ENCODE data around the gene DYNC1LI2.

DYNC1LI2 gene

DNA sequence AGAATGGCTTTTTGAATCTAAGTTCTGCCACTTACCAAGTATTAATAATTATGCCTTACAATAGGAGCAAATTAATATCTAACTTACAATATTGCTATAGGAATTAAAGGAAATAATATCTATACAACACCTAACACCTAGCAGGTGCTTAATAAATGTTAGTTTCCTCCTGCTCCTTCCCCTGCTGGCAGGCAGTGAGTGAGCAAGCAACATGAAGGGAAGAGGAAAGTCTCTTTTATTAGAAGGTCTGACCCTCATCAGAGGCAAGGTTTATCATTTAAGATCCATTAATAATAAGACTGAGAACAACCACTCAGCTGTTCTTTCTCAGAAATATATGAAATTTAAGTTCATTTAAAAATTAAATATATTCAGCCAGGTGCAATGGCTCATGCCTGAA, 6.7 kb upstream of the DYNC1LI2 start:
- no peaks in the 10 kb centered on the region for H3K36me3 ChIP-seq
- no peaks in the 10 kb centered on the region for H4K20me1 ChIP-seq
- H3K27me3 ChIP-seq: peaks cover 0 to 3% (median under 1%) of the 10 kb centered on the region in 11 experiments; a peak in 4 of 22 replicates
- no peak overlapping the region for H3K4me2 ChIP-seq
- H3K4me3 ChIP-seq: no peak overlapping the region
- no peak overlapping the region for H3K27ac ChIP-seq
- no peak for TF ChIP-seq Cebpa-rat (IDR thresholded peaks at IDR 0.05)
- H3K9ac ChIP-seq: no peak overlapping the region
- no peaks in the 10 kb centered on the region for H3K4me1 ChIP-seq
- no peaks in the 10 kb centered on the region for H3K9me3 ChIP-seq (replicated peaks in 1 of 11)

GRCh38 chr16:66754819-66755218, 3.4 kb upstream of the DYNC1LI2 start:
- no peak overlapping the region for H3K4me3 ChIP-seq
- H3K4me1 ChIP-seq: peaks cover 7 to 15% (median 12%) of the 10 kb centered on the region in 10 experiments
- peaks cover 5 to 17% (median 14%) of the 10 kb centered on the region in 11 experiments; a peak in 17 of 22 replicates for H3K27me3 ChIP-seq
- no peak overlapping the region for H3K4me2 ChIP-seq
- peaks cover 8 to 15% (median 12%) of the 10 kb centered on the region in 11 experiments; a peak in 17 of 22 replicates for H4K20me1 ChIP-seq
- TF ChIP-seq Cebpa-rat (IDR thresholded peaks at IDR 0.05): no peak
- no peak overlapping the region for H3K27ac ChIP-seq
- H3K9me3 ChIP-seq (replicated peaks in 1 of 11): no peaks in the 10 kb centered on the region
- H3K9ac ChIP-seq: no peak overlapping the region
- peaks cover 0 to 5% (median 3%) of the 10 kb centered on the region in 11 experiments; a peak in 6 of 22 replicates for H3K36me3 ChIP-seq

DNA sequence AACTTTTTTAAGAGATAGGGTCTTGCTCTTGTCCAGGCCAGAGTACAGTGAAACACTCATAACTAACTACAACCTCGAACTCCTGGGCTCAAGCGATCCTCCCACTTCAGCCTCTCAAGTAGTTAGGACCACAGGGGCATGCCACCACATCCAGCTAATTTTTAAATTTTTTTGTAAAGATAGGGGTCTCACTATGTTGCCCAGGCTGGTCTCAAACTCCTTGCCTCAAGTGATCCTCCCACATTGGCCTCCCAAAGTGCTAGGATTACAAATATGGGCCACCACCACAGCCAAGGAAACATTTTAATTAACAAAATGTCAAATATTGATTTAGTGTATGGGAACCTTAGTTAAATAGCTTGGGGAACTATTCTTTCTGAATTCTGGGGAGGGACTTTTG, 2.8 kb upstream of the DYNC1LI2 start:
- H3K9me3 ChIP-seq (replicated peaks in 1 of 11): no peaks in the 10 kb centered on the region
- peaks cover 14 to 21% (median 18%) of the 10 kb centered on the region in 11 experiments; a peak in 20 of 22 replicates for H4K20me1 ChIP-seq
- H3K4me1 ChIP-seq: peaks cover 13 to 21% (median 19%) of the 10 kb centered on the region in 10 experiments
- H3K27ac ChIP-seq: no peak overlapping the region
- no peak for TF ChIP-seq Cebpa-rat (IDR thresholded peaks at IDR 0.05)
- H3K4me2 ChIP-seq: no peak overlapping the region
- H3K27me3 ChIP-seq: peaks cover 5 to 17% (median 14%) of the 10 kb centered on the region in 11 experiments; a peak in 17 of 22 replicates
- H3K9ac ChIP-seq: no peak overlapping the region
- no peak overlapping the region for H3K4me3 ChIP-seq
- peaks cover 1 to 11% (median 8%) of the 10 kb centered on the region in 11 experiments; a peak in 20 of 22 replicates for H3K36me3 ChIP-seq

GRCh38 chr16:66752958-66753357, 1.5 kb upstream of the DYNC1LI2 start:
- Histone ChIP-seq H3K9ac (no peak overlapping the region), H3K36me3 (peaks cover 14 to 23% (median 21%) of the 10 kb centered on the region in 11 experiments), H4K20me1 (peaks cover 25 to 33% (median 29%) of the 10 kb centered on the region in 11 experiments; a peak in 20 of 22 replicates), H3K27ac (no peak overlapping the region), H3K27me3 (peaks cover 5 to 17% (median 14%) of the 10 kb centered on the region in 11 experiments; a peak in 17 of 22 replicates), H3K9me3 (replicated peaks in 1 of 11) (no peaks in the 10 kb centered on the region), H3K4me2 (no peak overlapping the region), H3K4me3 (no peak overlapping the region), H3K4me1 (peaks cover 21 to 31% (median 29%) of the 10 kb centered on the region in 10 experiments)
- TF ChIP-seq Cebpa-rat (IDR thresholded peaks at IDR 0.05): no peak

DNA sequence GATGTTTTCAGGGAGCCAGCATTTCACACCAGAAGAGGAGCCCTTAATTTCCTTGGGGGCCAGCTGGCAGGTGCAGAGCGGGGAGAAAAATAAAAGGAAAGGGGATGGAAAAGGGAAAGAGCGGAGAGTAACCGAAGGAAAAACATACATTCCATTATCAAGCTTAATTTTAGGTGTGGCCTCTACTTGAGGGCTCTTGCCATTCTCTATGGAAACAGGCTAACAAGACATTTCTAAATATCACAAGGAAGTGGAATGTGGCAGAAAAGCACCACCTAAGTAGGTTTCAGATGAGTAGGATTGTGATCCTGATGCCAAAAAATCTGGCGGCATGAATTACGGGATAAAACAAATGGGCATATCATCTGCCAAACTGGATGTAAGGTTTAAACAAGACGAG, 970 bp upstream of the DYNC1LI2 start:
- H4K20me1 ChIP-seq: peaks cover 30 to 39% (median 35%) of the 10 kb centered on the region in 11 experiments; a peak in 20 of 22 replicates
- peaks cover 26 to 37% (median 35%) of the 10 kb centered on the region in 10 experiments for H3K4me1 ChIP-seq
- peaks cover 19 to 29% (median 27%) of the 10 kb centered on the region in 11 experiments for H3K36me3 ChIP-seq
- no peaks in the 10 kb centered on the region for H3K9me3 ChIP-seq (replicated peaks in 1 of 11)
- no peak overlapping the region for H3K9ac ChIP-seq
- peak overlapping the region in 10 of 11 experiments; percentile 76 to 99 (median 94); a peak in 17 of 22 replicates for H3K4me2 ChIP-seq
- no peak overlapping the region for H3K4me3 ChIP-seq
- H3K27me3 ChIP-seq: peaks cover 5 to 17% (median 14%) of the 10 kb centered on the region in 11 experiments; a peak in 17 of 22 replicates
- no peak for TF ChIP-seq Cebpa-rat (IDR thresholded peaks at IDR 0.05)
- H3K27ac ChIP-seq: no peak overlapping the region

- Histone ChIP-seq H3K27me3 (peaks cover 5 to 17% (median 14%) of the 10 kb centered on the region in 11 experiments; a peak in 17 of 22 replicates), H3K9me3 (replicated peaks in 1 of 11) (no peaks in the 10 kb centered on the region), H3K4me2 (peak overlapping the region; percentile 76 to 99 (median 93)), H4K20me1 (peaks cover 35 to 43% (median 39%) of the 10 kb centered on the region in 11 experiments; a peak in 20 of 22 replicates), H3K4me3 (peak overlapping the region; percentile 88 to 100 (median 98); a peak in 17 of 20 replicates), H3K4me1 (peaks cover 30 to 41% (median 39%) of the 10 kb centered on the region in 10 experiments), H3K9ac (peak overlapping the region; percentile 93 to 99 (median 98)), H3K27ac (peak overlapping the region in 10 of 11 experiments; percentile 96 to 100 (median 97); a peak in 16 of 22 replicates), H3K36me3 (peaks cover 22 to 33% (median 31%) of the 10 kb centered on the region in 11 experiments)
- TF ChIP-seq Cebpa-rat (IDR thresholded peaks at IDR 0.05): no peak
Measured at GRCh38 chr16:66751992-66752322, 548 bp upstream of the DYNC1LI2 start.

GRCh38 chr16:66751053-66751302, 431 bp downstream of the DYNC1LI2 start:
- no peak for TF ChIP-seq Cebpa-rat (IDR thresholded peaks at IDR 0.05)
- Histone ChIP-seq H3K9ac (peak overlapping the region; percentile 93 to 99 (median 98)), H3K27ac (peak overlapping the region; percentile 96 to 100 (median 97)), H3K4me1 (peaks cover 40 to 51% (median 49%) of the 10 kb centered on the region in 10 experiments), H3K36me3 (peaks cover 26 to 43% (median 35%) of the 10 kb centered on the region in 11 experiments), H3K4me2 (peak overlapping the region; percentile 85 to 99 (median 94)), H3K9me3 (replicated peaks in 1 of 11) (no peaks in the 10 kb centered on the region), H3K27me3 (peaks cover 5 to 17% (median 14%) of the 10 kb centered on the region in 11 experiments; a peak in 17 of 22 replicates), H4K20me1 (peaks cover 44 to 53% (median 49%) of the 10 kb centered on the region in 11 experiments; a peak in 20 of 22 replicates), H3K4me3 (peak overlapping the region; percentile 88 to 100 (median 98))

DNA sequence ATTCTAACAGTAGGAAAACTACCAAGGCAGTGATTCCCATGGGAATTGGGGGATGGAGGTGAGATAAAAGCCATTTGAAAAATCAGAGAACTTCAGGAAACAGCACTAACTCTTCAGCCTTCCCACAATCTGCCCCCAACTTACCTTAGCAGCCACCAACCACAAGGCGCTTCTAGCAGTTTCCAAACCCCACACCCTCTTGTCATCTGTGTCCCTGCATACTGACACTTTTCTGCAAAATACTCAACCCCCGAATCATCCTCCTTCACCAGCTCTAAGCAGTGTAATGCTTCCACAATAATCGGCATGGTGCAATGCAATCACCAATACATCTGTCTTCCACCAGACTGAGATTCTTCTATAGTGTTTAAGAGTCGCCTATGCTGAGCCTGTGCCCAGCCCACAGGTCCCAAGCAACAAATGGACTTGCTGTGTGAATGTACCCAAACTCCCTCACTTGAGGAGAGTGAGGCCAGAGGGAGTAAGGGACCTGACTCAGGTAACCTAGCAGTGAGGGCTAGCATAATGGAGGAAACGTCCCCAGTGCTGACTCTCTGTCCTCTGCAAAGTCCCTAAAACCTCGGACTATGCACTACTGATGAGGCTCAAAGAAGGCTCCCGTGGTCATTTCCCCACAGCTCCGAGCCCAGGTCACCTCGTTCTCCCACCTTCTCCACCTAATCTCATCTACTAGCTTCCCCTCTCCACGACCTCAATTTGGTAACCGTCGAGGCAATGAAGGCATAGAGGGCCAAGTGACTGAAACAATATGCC, 943 bp downstream of the DYNC1LI2 start:
- H3K27me3 ChIP-seq: peaks cover 5 to 17% (median 14%) of the 10 kb centered on the region in 11 experiments; a peak in 17 of 22 replicates
- H3K4me3 ChIP-seq: peak overlapping the region; percentile 88 to 100 (median 98)
- no peak for TF ChIP-seq Cebpa-rat (IDR thresholded peaks at IDR 0.05)
- peaks cover 42 to 55% (median 50%) of the 10 kb centered on the region in 10 experiments for H3K4me1 ChIP-seq
- peaks cover 50 to 58% (median 54%) of the 10 kb centered on the region in 11 experiments; a peak in 20 of 22 replicates for H4K20me1 ChIP-seq
- peak overlapping the region; percentile 96 to 100 (median 97) for H3K27ac ChIP-seq
- peak overlapping the region; percentile 93 to 99 (median 98) for H3K9ac ChIP-seq
- H3K4me2 ChIP-seq: peak overlapping the region; percentile 85 to 99 (median 94)
- H3K9me3 ChIP-seq (replicated peaks in 1 of 11): no peaks in the 10 kb centered on the region
- H3K36me3 ChIP-seq: peaks cover 31 to 48% (median 41%) of the 10 kb centered on the region in 11 experiments

GRCh38 chr16:66746682-66747081, 4.7 kb downstream of the DYNC1LI2 start:
- no peak overlapping the region for H3K9ac ChIP-seq
- H3K9me3 ChIP-seq (replicated peaks in 1 of 11): no peaks in the 10 kb centered on the region
- peaks cover 80 to 95% (median 89%) of the 10 kb centered on the region in 11 experiments; a peak in 20 of 22 replicates for H4K20me1 ChIP-seq
- H3K36me3 ChIP-seq: peaks cover 62 to 86% (median 78%) of the 10 kb centered on the region in 11 experiments
- H3K4me3 ChIP-seq: no peak overlapping the region
- peak overlapping the region in 3 of 11 experiments; percentile 18 to 26 (median 23); a peak in 3 of 22 replicates for H3K27ac ChIP-seq
- TF ChIP-seq Cebpa-rat (IDR thresholded peaks at IDR 0.05): no peak
- H3K4me2 ChIP-seq: peak overlapping the region; percentile 30 to 94 (median 57); a peak in 21 of 22 replicates
- H3K4me1 ChIP-seq: peaks cover 50 to 77% (median 60%) of the 10 kb centered on the region in 10 experiments
- H3K27me3 ChIP-seq: no peaks in the 10 kb centered on the region; a peak in 1 of 22 replicates
